GM20431 (cell line): ENCODE results near the gene DCLRE1C.
"Not testable (repeated sequence)": the region's sequence is repeated elsewhere in the genome, so short reads cannot be mapped to it uniquely, and the experiment has no call there.

ENCODE experiments used
- in situ Hi-C: fragments of 300-500 bp; cut with MseI, MboI; formaldehyde crosslinking; loops from one replicate; pipeline ENCODE4 v1.15.0; 2020; ENCODE audit warnings: low sequenced_read_pairs; ENCODE audit not compliant: unreplicated experiment

The DCLRE1C gene

DNA sequence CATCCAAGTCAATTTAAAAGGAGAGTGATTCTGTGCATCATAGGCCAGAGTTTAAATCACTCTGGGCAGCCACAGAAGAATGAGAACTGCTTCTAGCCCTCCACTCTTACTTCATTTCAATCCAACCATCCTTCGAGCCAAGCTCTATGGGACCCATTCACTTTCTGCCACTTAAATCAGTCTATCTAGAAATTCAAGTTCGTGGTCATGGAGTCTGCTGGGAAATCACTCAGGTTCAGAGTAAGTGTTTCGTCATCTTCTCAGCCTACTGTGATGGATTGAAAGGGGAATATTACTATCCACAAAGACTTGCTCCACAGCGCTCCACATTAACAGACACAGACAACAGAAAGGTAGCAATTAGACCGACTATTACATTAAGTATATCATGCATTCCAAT, 4.6 kb downstream of the DCLRE1C start:
- in situ Hi-C loops, result no loop called here

DNA sequence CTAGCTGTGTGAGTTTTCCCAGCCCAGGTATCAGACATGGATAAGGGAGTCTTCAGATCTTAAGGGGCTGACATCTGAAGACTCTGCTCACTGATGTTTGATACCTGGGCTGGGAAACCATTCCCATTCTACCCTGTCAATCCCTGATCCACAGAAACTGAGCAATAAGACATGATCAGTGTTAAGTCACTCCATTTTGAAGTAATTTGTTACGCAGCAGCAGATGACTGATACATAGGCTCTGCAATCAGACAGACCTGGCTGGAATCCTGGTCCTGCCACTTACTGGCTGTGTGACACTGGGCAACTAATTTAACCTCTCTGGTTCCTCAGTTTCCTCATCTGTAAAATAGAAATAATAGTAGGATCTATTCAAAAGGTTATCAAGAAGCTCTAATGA, 6.6 kb downstream of the DCLRE1C start:
- in situ Hi-C loops, result no loop called here

GRCh38 chr10:14945108-14945507, 8.8 kb downstream of the DCLRE1C start:
- in situ Hi-C loops, result no loop called here

DNA sequence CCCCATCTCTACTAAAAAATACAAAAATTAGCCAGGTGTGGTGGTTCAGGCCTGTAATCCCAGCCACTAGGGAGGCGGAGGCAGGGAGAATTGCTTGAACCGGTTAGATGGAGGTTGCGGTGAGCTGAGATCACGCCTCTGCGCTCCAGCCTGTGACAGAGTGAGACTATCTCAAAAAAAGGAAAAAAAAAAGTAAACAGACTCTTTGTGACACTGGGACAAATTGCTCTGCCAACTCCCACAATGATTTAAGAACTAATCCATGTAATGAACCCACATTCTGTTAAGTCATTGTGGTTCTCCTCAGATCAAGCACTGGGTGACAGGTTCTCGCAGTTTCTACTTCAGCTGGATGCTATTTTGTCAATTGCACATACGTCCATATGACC, 11.0 kb downstream of the DCLRE1C start:
- in situ Hi-C loops, result not testable (repeated sequence)

GRCh38 chr10:14942147-14942949, 11.5 kb downstream of the DCLRE1C start:
- in situ Hi-C loops, result not testable (repeated sequence)

GRCh38 chr10:14938971-14939370, 14.9 kb downstream of the DCLRE1C start:
- in situ Hi-C loops, result not testable (repeated sequence)

DNA sequence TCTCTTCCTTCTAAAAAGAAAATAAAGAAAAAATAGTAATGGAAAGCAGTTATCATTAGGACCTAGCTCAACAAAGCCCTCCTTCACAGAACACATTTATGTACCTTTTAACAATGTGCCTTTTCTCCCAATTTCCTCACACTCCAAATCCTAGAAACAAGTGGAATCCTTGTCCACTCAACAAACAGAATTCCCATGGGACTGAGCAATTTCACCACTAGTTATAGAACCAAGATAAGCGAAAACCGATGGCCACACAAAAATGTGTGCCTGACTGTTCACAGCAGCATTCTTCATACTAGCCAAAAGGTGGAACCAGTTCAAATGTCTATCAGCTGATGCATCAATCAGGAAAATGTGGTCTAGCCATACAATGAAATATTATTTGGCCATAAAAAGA, 17.3 kb downstream of the DCLRE1C start:
- in situ Hi-C loops, result no loop called here

DNA sequence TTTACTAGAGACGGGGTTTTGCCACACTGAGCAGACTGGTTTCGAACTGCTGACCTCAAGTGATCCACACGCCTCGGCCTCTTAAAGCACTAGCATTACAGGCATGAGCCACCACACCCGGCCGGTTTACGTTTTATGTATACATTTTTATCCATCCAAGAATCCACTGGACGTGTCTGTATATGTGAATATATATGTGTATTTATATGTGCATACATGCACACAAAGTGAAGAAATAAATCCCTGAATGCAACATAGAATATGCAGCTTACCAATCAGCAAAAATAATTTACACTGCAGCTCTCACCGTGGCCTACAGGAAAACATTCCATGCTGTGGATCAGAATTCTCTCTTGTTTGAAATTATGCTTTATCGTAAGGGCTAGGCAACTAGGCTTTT, 23.3 kb downstream of the DCLRE1C start:
- in situ Hi-C loops, result no loop called here

DNA sequence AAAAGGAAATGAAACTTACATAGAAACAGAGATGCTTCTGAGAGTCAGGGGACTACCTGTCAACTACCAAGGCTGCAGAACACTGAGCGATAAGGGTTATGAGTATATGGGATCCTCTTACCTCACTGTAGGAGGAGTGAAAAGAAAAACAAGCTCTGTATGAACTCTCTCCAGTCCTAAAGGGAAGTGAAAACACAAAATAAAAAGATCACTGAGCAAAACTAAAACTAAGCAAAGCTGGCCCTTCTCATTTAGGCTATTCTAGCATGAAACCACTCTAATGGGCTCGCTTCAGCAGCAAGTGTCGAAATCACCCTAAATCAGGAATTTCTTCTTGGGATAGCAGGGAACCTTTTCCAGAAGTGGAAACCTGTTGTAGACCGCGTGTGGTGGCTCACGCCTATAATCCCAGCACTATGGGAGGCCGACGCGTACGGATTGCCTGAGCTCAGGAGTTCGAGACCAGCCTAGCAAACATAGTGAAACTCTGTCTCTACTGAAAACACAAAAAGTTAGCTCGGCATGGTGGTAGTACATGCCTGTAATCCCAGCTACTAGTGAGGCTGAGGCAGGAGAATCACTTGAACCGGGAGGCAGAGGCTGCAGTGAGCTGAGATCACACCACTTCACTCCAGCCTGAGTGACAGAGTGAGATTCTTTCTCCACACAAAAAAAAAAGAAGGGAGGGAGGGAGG, 27.0 kb downstream of the DCLRE1C start:
- in situ Hi-C loops, result no loop called here

GRCh38 chr10:14926061-14926470, 27.8 kb downstream of the DCLRE1C start:
- in situ Hi-C loops, result no loop called here

DNA sequence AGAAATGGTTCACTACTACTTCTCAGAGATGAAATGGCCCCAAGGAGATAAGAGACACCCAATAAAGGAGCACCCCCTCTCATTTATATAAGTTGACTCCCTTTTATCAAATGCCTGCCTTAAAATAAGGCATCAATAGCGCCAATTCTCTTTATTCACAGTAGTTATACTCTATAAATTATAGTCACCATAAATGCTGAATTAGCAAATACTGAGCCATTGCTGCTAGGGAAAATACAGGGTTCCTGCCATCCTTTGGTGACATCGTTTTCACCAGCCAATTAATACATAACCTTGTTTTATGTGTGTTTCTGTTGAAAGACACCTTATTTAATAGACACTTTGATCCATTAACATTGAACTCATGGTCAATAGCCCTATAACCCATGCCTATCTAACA, 28.6 kb downstream of the DCLRE1C start:
- in situ Hi-C loops, result no loop called here

GRCh38 chr10:14924013-14924412, 29.9 kb downstream of the DCLRE1C start:
- in situ Hi-C loops, result no loop called here

DNA sequence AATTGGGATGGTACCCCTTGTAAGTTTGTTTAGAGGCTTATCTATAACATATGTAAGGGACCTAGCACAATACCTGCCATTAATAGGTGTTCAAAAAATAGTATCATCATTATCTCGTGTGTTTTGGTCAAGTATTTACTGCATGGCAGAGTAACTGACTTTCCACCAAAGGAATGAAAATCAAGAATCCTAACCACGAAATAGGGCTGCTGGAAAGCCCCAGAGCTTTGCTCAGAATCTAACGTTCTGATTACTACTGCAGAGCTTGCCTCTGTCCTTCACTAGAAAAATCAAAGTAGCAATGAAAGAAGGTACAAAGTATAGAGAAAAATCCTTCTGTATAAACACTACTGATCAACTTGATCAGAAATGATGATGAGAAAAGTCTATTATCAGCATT, 34.9 kb downstream of the DCLRE1C start:
- in situ Hi-C loops, result no loop called here

DNA sequence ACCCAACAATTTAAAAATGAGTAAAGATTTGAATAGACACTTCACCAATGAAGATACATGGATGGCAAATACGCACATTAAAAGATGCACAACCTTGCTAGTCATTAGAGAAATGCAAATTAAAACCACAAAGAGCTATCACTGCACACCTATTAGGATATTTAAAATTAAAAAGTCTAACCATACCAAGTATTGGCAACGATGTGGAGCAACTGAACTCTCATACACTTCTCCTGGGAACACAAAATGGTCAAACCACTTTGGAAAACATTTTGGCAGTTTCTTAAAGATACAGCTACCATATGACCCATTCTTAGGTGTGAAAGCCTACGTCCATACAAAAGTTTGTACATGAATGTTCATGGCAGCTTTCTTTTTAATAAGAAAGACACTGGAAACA, 36.1 kb downstream of the DCLRE1C start:
- in situ Hi-C loops, result no loop called here

- in situ Hi-C loops, result no loop called here
Observed at GRCh38 chr10:14916600-14916999, 37.3 kb downstream of the DCLRE1C start.

DNA sequence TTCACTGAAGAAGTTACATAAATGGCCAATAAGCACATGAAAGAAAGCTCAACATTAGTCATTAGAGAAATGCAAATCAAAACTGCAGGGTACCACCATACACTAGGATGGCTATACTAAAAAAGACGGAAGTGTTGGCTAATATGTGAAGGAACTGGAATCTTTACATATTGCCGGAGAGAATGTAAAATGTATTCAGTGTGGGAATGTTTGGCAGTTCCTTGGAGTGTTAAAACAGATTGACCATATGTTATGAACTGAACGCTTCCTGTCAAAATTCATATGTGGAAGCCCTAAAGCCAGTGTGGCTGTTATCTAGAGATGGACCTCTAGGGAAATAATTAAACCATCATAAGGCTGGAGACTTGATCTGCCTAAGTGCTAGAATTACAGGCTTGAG, 42.1 kb downstream of the DCLRE1C start:
- in situ Hi-C loops, result no loop called here

GRCh38 chr10:14910953-14911352, 42.9 kb downstream of the DCLRE1C start:
- in situ Hi-C loops, result no loop called here

GRCh38 chr10:14909101-14909500, 44.8 kb downstream of the DCLRE1C start:
- in situ Hi-C loops, result no loop called here

GRCh38 chr10:14907591-14907990, 46.3 kb downstream of the DCLRE1C start:
- in situ Hi-C loops, result not testable (repeated sequence)

DNA sequence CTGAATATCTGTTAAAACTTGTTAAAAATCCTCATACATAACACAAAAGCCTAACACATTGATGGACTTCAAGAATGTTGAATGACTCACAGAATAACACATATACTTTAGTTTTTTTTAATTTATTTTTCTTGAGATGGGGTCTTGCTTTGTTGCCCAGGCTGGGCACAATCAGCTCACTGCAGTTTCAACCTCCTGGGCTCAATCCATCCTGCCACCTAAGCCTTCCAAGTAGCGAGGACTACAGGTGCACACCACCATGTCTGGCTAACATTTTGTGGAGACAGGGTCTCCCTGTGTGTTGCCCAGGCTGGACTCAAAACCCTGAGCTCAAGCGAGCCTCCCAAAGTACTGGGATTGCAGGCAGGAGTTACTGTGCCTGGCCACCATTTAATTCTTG, 47.1 kb downstream of the DCLRE1C start:
- in situ Hi-C loops, result no loop called here

DNA sequence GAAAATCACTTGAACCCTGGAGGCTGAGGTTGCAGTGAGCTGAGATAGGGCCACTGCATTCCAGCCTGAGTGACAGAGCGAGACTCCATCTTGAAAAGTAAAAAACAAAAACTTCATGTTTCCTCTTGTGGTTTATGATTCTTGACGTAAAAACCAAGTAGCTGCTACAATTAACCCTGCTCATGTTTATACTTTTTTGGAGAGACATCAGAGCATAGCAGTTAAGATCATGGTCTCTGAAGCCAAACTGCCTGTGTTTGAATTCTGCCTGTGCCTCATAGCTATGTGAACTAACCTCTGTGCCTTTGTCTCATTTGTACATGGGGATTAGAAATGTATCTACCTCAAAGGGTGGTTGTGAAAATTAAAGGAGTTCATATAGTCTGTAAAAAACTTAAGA, 48.0 kb downstream of the DCLRE1C start:
- in situ Hi-C loops, result no loop called here

- in situ Hi-C loops, result no loop called here
Observed at GRCh38 chr10:14904864-14905263, 49.0 kb downstream of the DCLRE1C start.
